ENCODE results near the gene SGMS1.

Gene SGMS1

GRCh38 chr10:50556237-50557120, 67.3 kb downstream of the SGMS1 start:
- DNase-seq (ENCODE audit: low spot score), result no peak
- no peak for TF ChIP-seq CTCF (IDR thresholded peaks at IDR 0.05; ENCODE audit: extremely low read depth, missing control alignments)

- TF ChIP-seq CTCF (IDR thresholded peaks at IDR 0.05; ENCODE audit: extremely low read depth, missing control alignments), result no peak
- DNase-seq (ENCODE audit: low spot score), result no peak
Measured at GRCh38 chr10:50554995-50555568, 68.7 kb downstream of the SGMS1 start.

- TF ChIP-seq CTCF (IDR thresholded peaks at IDR 0.05; ENCODE audit: extremely low read depth, missing control alignments), result no peak
- no peak for DNase-seq (ENCODE audit: low spot score)
Measured at GRCh38 chr10:50554376-50554994, 69.3 kb downstream of the SGMS1 start.

GRCh38 chr10:50552771-50553535, 70.8 kb downstream of the SGMS1 start:
- DNase-seq (ENCODE audit: low spot score), result no peak
- peak; percentile 22 for TF ChIP-seq CTCF (IDR thresholded peaks at IDR 0.05; ENCODE audit: extremely low read depth, missing control alignments)

- no peak for TF ChIP-seq CTCF (IDR thresholded peaks at IDR 0.05; ENCODE audit: extremely low read depth, missing control alignments)
Measured at GRCh38 chr10:50552308-50552707, 71.4 kb downstream of the SGMS1 start.

GRCh38 chr10:50551894-50552293, 71.9 kb downstream of the SGMS1 start:
- no peak for DNase-seq (ENCODE audit: low spot score)
- no peak for TF ChIP-seq CTCF (IDR thresholded peaks at IDR 0.05; ENCODE audit: extremely low read depth, missing control alignments)

More at GRCh38 chr10:50552308-50552707, 71.4 kb downstream of the SGMS1 start:
- DNase-seq (ENCODE audit: low spot score), result no peak

Measured in GM20000 (cell line).